K562 (cell line): Measurements from ENCODE around the gene LDHAL6A. TPM values are rescaled to one million over a fixed set of nuclear protein-coding genes. Genes with fewer than 3 reads are reported as not detected.

Experiments used
- EP400 ChIP-seq: fragments of 450-650 bp; IDR thresholded peaks from 2 replicates; pipeline ENCODE4 v1.6.1; 2017; ENCODE audit warnings: antibody characterized with exemption, mild to moderate bottlenecking, moderate library complexity
- FOXK2 ChIP-seq, 2 experiments: fragments of 450-650 bp; IDR thresholded peaks in 1 of 2; conservative IDR thresholded peaks in 1 of 2; 2 replicates each; pipeline ENCODE4 v1.6.1; 2016; ENCODE audit warnings: low read depth in 2 of 2, mild to moderate bottlenecking in 1 of 2
- GMEB1 ChIP-seq: fragments of 250-450 bp; sonication (Bioruptor Pico); IDR thresholded peaks from 2 replicates; pipeline ENCODE4 v1.4.0; 2020; ENCODE audit warnings: mild to moderate bottlenecking
- HDAC1 ChIP-seq, 2 experiments: fragments of 450-650 bp; IDR thresholded peaks; 2 replicates each; pipeline ENCODE4 v1.6.1; 2016 to 2017; ENCODE audit warnings: inconsistent platforms in 1 of 2, mild to moderate bottlenecking in 1 of 2, moderate library complexity in 1 of 2
- HIVEP1 ChIP-seq: fragments of 250-450 bp; sonication (Bioruptor Pico); IDR thresholded peaks from 2 replicates; pipeline ENCODE4 v1.4.0; 2020; ENCODE audit warnings: mild to moderate bottlenecking
- RBBP5 ChIP-seq: fragments of 200-600 bp; sonication (generic); IDR thresholded peaks from 2 replicates; pipeline ENCODE4 v1.6.1; 2012; ENCODE audit warnings: borderline replicate concordance, mild to moderate bottlenecking, low read length, control low read depth, inconsistent platforms; ENCODE audit not compliant: insufficient read depth, poor library complexity, severe bottlenecking
- SMARCE1 ChIP-seq: fragments of 450-650 bp; IDR thresholded peaks from 2 replicates; pipeline ENCODE4 v1.7.1; 2016; ENCODE audit warnings: mild to moderate bottlenecking
- TOE1 ChIP-seq, 2 experiments: fragments of 450-650 bp in 1 of 2; sonication (generic) in 1 of 2; formaldehyde crosslinking in 1 of 2; IDR thresholded peaks; 2 replicates each; pipeline versions ENCODE4 v1.7.1 to v1.8.0; 2016 to 2022; ENCODE audit warnings: borderline replicate concordance in 2 of 2, mild to moderate bottlenecking in 2 of 2, antibody characterized with exemption in 1 of 2, inconsistent platforms in 1 of 2, low read depth in 1 of 2, missing genetic modification reagents in 1 of 2, moderate library complexity in 1 of 2
- ZBED1 ChIP-seq: IDR thresholded peaks from 2 replicates; pipeline ENCODE4 v1.6.1; 2014
- ZBTB33 ChIP-seq: sonication (generic); formaldehyde crosslinking; IDR thresholded peaks from 2 replicates; pipeline ENCODE4 v1.8.1; 2023; ENCODE audit warnings: mild to moderate bottlenecking, missing genetic modification reagents
- ZNF398 ChIP-seq: fragments of 250-450 bp; sonication (Bioruptor Pico); IDR thresholded peaks from 2 replicates; pipeline ENCODE4 v1.8.0; 2021; ENCODE audit warnings: moderate library complexity, mild to moderate bottlenecking, inconsistent platforms
- polyA plus RNA-seq, 8 experiments: library from polyadenylated mRNA; depleted of rRNA in 4 of 8; stranded (reverse) in 5 of 8; unstranded in 3 of 8; fragments of >200 nt; fragmentation: Nextera tagmentation in 2 of 8; fragmentation: Illumina TruSeq in 1 of 8; extraction: Ambion mirVana in 2 of 8; extraction: Trizol in 1 of 8; gene quantifications; 2 replicates each; pipeline versions ENCODE4 v1.2.1 to v1.2.3, GENCODE V29; 2011 to 2014; ENCODE audit warnings: inconsistent platforms in 1 of 8, missing spikeins in 1 of 8
- total RNA-seq, 7 experiments: library from RNA; depleted of rRNA in 6 of 7; stranded (reverse); fragments of >200 nt in 6 of 7; fragmentation: Illumina TruSeq in 2 of 7; extraction: Trizol in 2 of 7; gene quantifications; 2 replicates each; pipeline versions ENCODE4 v1.2.1 to v1.2.3, GENCODE V29; 2011 to 2021; ENCODE audit warnings: low replicate concordance in 1 of 7

Gene LDHAL6A
- total and polyA plus RNA-seq, 9 of the 15 experiments (the other 6 are each of a cell fraction or from before 2014, with no cell fraction given) = 0.04 TPM; not detected in 8

GRCh38 chr11:18526521-18527296 lies 71.1 kb downstream of the LDHAL6A start, which contains the start of gene TSG101 (continued):
- TF ChIP-seq ZNF398 = no peak
- peak; percentile 36; the same call in 1 of the 2 replicates for TF ChIP-seq GMEB1 (CRISPR knock-in tag)
- TF ChIP-seq HIVEP1 = peak; percentile 81; the same call in 1 of the 2 replicates
- 0 out of 2 replicates have a peak, but pooled peaks have one; percentile 25 for TF ChIP-seq SMARCE1
- peak; percentile 66 for TF ChIP-seq TOE1 (IDR thresholded peaks at IDR 0.05; ENCODE audit: borderline replicate concordance)
- no peak for TF ChIP-seq TOE1 (CRISPR knock-in tag; IDR thresholded peaks at IDR 0.05; ENCODE audit: borderline replicate concordance, low read depth)
- TF ChIP-seq ZBTB33 (CRISPR knock-in tag) = 0 out of 2 replicates have a peak, but pooled peaks have one; percentile 34
- TF ChIP-seq FOXK2 (conservative IDR thresholded peaks at IDR 0.05 in 1 of 2, IDR thresholded peaks at IDR 0.05 in 1 of 2; ENCODE audit: low read depth in 2 of 2) = peak; percentile 84 to 87; a peak in 3 of 4 replicates
- peak; percentile 98 for TF ChIP-seq RBBP5
- peak in 1 of 2 experiments; percentile 94; a peak in 2 of 4 replicates for TF ChIP-seq HDAC1 (IDR thresholded peaks at IDR 0.05)
- TF ChIP-seq ZBED1 = 0 out of 2 replicates have a peak, but pooled peaks have one; percentile 19
- peak; percentile 94 for TF ChIP-seq EP400
